GM19023 (cell line): Measurements from ENCODE around the gene IGDCC3.

Experiments
- ATAC-seq: cut with Tn5 transposase; IDR thresholded peaks from one replicate; pipeline ENCODE4 v1.9.1; 2021; ENCODE audit warnings: mild to moderate bottlenecking, moderate library complexity; ENCODE audit not compliant: unreplicated experiment

The IGDCC3 gene

GRCh38 chr15:65300924-65301441, 76.8 kb downstream of the IGDCC3 start:
- no peak for ATAC-seq

GRCh38 chr15:65298731-65299130, 79.1 kb downstream of the IGDCC3 start:
- ATAC-seq: no peak

GRCh38 chr15:65292938-65293518, 84.8 kb downstream of the IGDCC3 start:
- no peak for ATAC-seq

GRCh38 chr15:65290228-65290627, 87.6 kb downstream of the IGDCC3 start:
- no peak for ATAC-seq

- no peak for ATAC-seq
Observed at GRCh38 chr15:65289261-65289854, 88.4 kb downstream of the IGDCC3 start.

GRCh38 chr15:65287520-65287855, 90.3 kb downstream of the IGDCC3 start:
- ATAC-seq: no peak

GRCh38 chr15:65286704-65287519, 90.9 kb downstream of the IGDCC3 start, which contains the start of gene PARP16:
Gene PARP16 (minus strand): TSS chr15:65286883. CDS start chr15:65286426, 457 bp downstream.
- peak; percentile 96 for ATAC-seq

GRCh38 chr15:65286069-65286703, 91.6 kb downstream of the IGDCC3 start:
- peak; percentile 35 for ATAC-seq

- ATAC-seq: no peak
Observed at GRCh38 chr15:65285291-65286068, 92.3 kb downstream of the IGDCC3 start.

- no peak for ATAC-seq
Observed at GRCh38 chr15:65278480-65278879, 99.3 kb downstream of the IGDCC3 start.
